HG03439 (cell line): ENCODE data around the gene KRTAP10-2.
"Not testable (repeated sequence)": the region's sequence is repeated elsewhere in the genome, so short reads cannot be mapped to it uniquely, and the experiment has no call there.

Source experiments
- ATAC-seq: cut with Tn5 transposase; IDR thresholded peaks from one replicate; pipeline ENCODE4 v1.9.1; 2021; ENCODE audit warnings: mild to moderate bottlenecking, moderate library complexity; ENCODE audit not compliant: unreplicated experiment

The KRTAP10-2 gene

GRCh38 chr21:44568261-44568660, 17.0 kb upstream of the KRTAP10-2 start:
- no peak for ATAC-seq

- no peak for ATAC-seq
Measured at GRCh38 chr21:44567481-44568171, 16.3 kb upstream of the KRTAP10-2 start.

GRCh38 chr21:44566403-44566802, 15.1 kb upstream of the KRTAP10-2 start:
- no peak for ATAC-seq

- ATAC-seq: no peak
Measured at GRCh38 chr21:44564886-44565598, 13.7 kb upstream of the KRTAP10-2 start.

GRCh38 chr21:44564099-44564498, 12.8 kb upstream of the KRTAP10-2 start:
- no peak for ATAC-seq

GRCh38 chr21:44558695-44559094, 7.4 kb upstream of the KRTAP10-2 start, which contains the start of gene KRTAP10-3:
Gene KRTAP10-3, minus strand, starts transcription at chr21:44558795. Its CDS starts 80 bp downstream, at chr21:44558715.
- no peak for ATAC-seq

- not testable (repeated sequence) for ATAC-seq
Measured at GRCh38 chr21:44558329-44558675, 7.0 kb upstream of the KRTAP10-2 start.

- no peak for ATAC-seq
Measured at GRCh38 chr21:44557491-44558328, 6.4 kb upstream of the KRTAP10-2 start.

GRCh38 chr21:44556879-44557278, 5.6 kb upstream of the KRTAP10-2 start:
- ATAC-seq: no peak

- ATAC-seq: no peak
Measured at GRCh38 chr21:44555200-44555875, 4.0 kb upstream of the KRTAP10-2 start.

GRCh38 chr21:44552681-44553080, 1.4 kb upstream of the KRTAP10-2 start:
- ATAC-seq: no peak

- no peak for ATAC-seq
Measured at GRCh38 chr21:44552136-44552535, 831 bp upstream of the KRTAP10-2 start.

GRCh38 chr21:44550807-44551206, 498 bp downstream of the KRTAP10-2 start:
- ATAC-seq: no peak

- not testable (repeated sequence) for ATAC-seq
Measured at GRCh38 chr21:44550285-44550684, 1.0 kb downstream of the KRTAP10-2 start.

- ATAC-seq: no peak
Measured at GRCh38 chr21:44549525-44550211, 1.6 kb downstream of the KRTAP10-2 start.

GRCh38 chr21:44548922-44549321, 2.4 kb downstream of the KRTAP10-2 start:
- ATAC-seq: no peak

- no peak for ATAC-seq
Measured at GRCh38 chr21:44548381-44548780, 2.9 kb downstream of the KRTAP10-2 start.

GRCh38 chr21:44547656-44548331, 3.5 kb downstream of the KRTAP10-2 start:
- ATAC-seq: no peak

- ATAC-seq: no peak
Measured at GRCh38 chr21:44544566-44544965, 6.7 kb downstream of the KRTAP10-2 start.

- ATAC-seq: no peak
Measured at GRCh38 chr21:44542716-44543115, 8.6 kb downstream of the KRTAP10-2 start.
